DMS 273 (cell line): Measurements from ENCODE around the gene ADAMTS16.

Source experiments
- DNase-seq: peaks from one replicate; lab custom pipeline; 2025; ENCODE audit not compliant: unreplicated experiment; lab: John Stamatoyannopoulos, UW

The ADAMTS16 gene

DNA sequence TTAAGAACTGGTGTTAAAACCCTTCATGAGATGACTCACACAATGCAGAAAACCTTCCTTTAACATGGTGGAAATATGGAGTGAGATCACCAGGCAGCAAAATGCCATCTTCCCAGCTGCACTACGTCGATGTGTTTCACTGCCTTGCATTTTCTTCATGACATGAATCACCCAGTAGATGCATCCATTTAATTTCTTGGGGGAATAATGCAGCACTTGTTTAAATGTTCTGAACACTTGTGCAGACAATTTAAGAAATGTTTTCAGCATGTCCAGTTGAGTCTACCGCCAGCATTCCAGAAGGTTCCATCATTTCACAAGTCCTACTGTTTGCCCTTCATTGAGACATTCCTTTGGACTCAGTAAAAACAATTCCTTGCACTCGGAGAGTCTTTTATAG lies 81.6 kb downstream of the ADAMTS16 start:
- no peak for DNase-seq

DNA sequence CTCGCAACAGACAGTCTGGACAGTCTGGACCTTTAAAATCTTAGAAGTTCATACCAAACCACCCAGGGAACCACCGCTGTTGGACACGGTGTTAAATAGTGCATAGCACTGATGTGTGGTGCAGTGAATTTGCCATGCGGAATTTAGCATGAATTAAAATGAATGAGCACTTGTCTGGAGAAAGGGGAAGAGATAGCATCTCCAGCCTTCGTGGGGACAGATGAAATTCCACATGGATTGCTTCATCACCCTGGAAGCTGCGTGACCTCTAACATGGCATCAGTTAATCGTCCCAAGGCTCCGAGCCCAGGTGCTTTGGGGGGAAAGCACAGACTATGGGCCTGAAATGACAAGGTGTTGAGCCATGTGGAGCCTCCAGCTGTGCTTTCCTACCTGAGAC lies 91.4 kb downstream of the ADAMTS16 start:
- DNase-seq: no peak

DNA sequence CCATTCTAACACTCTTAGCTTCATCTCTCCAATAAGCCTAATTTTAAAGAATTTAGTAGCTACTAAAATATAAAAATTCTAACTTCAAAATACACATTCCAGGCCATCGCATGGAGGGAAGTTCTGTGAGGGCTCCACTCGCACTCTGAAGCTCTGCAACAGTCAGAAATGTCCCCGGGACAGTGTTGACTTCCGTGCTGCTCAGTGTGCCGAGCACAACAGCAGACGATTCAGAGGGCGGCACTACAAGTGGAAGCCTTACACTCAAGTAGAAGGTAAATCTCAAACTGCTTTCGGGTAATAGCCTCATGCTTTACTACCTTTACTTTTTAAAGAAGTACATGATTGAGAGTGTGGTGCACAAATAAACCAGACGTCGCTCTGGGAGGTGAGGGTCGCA lies 94.8 kb downstream of the ADAMTS16 start:
- no peak for DNase-seq

DNA sequence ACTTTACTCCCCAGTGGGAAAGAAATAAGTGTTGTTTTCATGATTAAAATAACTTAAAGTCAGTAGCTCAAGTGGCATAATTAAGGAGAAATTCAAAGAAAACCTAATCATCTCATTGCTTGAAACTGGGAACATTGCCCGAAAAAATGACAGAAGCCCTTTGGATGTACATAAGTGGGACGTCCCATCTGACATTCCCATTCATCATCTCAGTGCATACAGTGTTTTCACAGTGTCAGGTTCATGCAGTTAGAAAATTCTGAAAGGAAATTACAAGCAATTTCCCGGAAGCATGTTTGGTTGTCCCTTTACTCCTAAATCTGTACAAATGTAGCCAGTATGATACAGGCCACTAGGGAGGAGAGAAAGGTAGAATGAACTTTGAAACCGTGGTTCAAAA lies 95.6 kb downstream of the ADAMTS16 start:
- DNase-seq: no peak

DNA sequence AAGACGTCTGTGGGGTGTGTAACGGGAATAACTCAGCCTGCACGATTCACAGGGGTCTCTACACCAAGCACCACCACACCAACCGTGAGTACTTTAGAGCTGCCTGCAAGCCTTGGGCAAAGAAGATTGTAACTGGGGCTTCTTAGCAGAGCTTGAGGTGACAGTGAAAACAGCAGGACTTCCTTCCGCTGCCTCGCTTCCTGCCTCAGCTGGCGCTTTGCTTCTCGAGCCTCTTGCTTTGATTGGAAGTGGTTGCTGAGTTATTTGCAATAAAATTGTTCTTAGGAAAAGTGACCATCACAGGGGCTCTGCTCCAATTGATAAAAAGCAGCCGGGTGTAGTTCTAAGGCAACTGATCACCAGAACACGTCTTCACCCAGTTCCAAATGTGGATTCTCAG lies 99.1 kb downstream of the ADAMTS16 start:
- DNase-seq: no peak

DNA sequence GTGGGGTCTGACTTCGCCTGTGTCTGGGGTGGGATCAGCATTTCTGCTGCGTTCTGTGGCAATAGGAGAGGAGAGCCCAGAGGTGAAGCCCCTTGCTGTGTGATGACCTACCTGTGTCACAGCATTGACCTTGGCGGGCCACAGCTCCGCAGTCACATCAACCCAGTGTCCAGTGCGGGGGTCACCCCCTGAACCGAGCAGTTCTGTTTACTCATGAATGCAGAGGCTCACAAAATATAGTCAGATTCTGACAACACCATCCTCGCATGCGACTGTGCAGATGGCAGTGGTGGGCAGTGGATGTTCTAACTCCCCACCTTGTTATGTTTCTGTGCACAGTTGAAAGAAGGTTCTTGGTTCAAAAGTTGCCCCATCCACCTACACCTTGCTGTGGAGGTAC lies 100.1 kb downstream of the ADAMTS16 start:
- no peak for DNase-seq

DNA sequence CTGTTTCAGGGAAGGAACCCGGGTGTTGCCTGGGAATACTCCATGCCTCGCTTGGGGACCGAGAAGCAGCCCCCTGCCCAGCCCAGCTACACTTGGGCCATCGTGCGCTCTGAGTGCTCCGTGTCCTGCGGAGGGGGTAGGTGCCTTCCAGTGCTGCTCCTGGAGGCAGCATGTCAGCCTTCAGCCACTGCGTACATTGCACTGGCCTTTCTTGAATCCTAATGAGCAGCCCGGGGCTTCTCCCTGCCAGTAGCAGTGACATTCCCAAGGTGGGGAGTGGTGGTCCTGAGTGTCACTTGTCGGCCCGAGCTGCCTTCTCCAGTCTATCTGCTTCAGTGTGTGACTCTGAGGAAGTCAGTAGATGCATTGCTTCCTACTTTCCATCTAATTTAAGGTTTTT lies 101.9 kb downstream of the ADAMTS16 start:
- no peak for DNase-seq

DNA sequence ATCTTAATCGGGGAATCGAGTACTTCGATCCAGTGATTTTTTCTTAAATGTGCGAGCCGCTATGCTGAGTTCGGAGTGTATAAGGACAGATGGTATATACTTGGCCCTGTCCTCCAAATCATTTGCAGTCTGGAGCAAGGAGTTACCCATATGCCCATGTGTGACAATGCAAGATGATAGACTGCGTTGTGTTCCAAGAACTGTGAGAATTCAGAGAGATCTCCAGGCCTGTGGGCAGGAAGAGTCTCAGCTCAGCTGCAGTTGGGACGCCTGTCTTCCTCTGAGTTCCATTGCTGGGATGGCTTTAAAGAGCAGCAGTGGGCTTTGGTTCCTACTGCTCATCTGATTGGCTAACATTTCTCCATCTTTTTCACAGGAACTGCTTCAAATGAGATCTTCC lies 106.6 kb downstream of the ADAMTS16 start:
- DNase-seq: no peak

DNA sequence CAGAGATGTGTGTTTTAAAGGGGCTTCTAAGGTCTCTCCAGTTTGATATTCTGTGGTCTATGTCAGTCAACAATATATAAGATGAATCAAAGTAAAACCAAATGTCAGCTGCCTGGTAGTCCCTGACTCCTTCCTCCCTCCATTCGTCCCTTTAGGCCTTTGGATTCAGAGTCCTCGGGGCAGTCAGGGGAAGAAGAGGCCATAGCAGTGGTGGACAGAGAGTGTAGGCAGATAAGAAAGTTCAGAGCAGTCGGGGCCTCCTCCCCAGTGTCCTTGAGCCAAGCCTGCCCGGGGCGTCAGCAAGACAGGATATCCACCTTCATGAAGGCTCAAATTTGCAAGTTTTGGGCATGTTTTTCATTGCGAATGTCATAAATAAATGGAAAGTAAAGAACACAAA lies 110.6 kb downstream of the ADAMTS16 start:
- no peak for DNase-seq

DNA sequence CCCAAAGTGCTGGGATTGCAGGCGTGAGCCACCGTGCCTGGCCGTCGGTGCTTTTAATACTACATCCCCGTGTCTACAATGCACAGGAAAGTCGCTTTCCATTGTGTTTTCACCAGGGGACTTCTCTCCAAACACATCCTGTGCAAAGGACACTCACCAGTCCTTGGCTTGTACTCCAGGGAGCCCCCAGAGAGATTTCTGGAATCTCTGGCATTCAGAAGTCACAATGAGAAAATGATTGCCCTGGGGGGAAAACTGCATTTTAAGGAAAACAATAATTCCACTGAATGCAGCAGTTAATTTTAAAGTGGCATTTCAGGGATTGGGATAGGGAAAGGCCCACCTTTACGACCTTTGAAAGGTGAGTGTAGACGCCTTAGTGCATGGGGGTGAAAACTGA lies 112.0 kb downstream of the ADAMTS16 start:
- no peak for DNase-seq

DNA sequence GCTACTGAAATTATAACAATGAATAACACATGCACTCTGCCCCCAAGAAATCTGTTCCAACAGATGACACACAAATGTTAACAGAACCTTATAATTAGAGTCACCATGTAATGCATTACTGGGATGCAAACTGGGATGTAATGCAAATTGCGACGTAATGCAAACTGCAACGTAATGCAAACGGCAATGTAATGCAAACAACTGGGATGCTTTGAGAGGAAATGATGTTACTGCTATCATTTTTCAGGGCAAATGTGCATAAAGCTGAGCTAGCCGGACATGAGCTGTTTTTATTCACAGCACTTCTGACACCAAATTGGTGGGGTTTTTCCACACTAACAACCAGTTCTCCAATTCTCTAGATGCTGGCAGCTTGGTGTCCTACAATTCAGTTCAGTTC lies 117.2 kb downstream of the ADAMTS16 start:
- no peak for DNase-seq

DNA sequence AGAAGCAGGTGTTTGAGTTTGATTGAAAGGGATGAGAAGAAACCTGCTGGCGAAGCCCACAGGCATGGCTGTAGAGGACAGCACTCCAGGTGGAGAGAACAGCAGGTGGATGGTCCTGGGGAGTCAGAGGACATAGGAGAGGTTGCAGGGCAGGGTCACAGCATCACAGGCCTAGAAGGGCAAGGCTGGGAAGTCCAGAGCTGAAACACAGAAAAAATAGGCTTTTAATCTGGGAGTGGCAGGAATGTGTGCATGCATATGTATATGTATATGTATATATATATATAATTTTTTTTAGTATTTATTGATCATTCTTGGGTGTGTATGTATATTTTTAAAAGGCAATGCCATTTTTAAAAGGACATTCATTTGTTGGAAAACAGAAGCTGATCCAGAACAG lies 118.4 kb downstream of the ADAMTS16 start:
- no peak for DNase-seq

DNA sequence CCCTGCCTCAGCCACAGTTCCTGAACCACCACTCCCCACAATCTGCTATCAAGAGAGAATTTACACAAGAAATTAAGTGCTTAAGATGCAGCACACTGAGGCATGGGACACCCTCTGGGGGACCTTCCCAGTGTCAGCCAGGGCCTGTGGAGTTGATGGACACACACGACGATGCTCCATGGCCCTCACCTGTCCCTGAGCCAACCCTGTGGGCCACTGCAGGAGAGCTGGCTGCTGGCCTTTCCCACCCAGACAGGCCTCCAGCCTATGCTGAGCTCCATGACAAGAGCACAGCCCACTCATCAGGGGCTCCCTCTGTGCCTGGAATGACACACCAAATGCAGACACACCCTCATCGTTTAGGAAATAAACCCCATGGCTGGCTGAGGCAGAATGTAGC lies 124.6 kb downstream of the ADAMTS16 start:
- no peak for DNase-seq

DNA sequence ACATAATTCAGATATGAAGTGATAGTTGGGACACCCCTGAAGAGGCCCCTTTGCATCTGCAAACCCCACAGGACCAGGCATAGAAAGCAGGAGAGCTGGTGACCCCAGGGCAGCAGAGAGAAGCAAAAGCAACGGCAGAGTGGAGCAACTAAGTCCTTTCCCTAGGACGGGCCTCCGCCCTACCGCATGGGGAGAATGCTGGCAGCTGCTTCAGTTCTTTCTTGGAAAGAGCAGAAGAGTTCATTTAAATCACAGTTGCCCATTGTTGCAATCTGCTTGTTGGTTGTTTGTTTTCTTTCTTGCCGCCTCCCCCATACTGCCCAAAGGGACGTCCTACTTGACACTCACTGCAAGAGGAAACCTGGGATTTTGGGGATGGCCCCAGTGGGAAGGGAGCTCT lies 126.2 kb downstream of the ADAMTS16 start:
- DNase-seq: no peak

DNA sequence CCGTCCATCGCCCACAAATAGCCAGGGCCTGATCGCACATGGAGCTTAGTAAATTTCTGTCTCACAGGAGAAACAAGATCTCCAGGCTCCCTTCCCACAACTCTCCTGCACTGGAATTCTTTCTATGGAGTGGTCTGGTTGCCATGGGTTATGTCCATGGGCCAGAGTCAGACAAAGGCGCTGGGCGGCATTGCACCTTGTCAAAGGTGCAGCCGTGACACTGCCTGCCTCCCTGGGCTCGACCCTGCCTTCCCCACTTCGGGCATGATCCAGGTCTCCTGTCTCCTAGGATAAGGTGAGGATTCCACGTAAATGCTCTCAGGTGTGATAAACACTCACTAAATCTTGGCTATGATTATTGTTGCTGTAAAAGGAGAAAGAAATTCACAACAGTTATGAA lies 130.0 kb downstream of the ADAMTS16 start:
- no peak for DNase-seq

DNA sequence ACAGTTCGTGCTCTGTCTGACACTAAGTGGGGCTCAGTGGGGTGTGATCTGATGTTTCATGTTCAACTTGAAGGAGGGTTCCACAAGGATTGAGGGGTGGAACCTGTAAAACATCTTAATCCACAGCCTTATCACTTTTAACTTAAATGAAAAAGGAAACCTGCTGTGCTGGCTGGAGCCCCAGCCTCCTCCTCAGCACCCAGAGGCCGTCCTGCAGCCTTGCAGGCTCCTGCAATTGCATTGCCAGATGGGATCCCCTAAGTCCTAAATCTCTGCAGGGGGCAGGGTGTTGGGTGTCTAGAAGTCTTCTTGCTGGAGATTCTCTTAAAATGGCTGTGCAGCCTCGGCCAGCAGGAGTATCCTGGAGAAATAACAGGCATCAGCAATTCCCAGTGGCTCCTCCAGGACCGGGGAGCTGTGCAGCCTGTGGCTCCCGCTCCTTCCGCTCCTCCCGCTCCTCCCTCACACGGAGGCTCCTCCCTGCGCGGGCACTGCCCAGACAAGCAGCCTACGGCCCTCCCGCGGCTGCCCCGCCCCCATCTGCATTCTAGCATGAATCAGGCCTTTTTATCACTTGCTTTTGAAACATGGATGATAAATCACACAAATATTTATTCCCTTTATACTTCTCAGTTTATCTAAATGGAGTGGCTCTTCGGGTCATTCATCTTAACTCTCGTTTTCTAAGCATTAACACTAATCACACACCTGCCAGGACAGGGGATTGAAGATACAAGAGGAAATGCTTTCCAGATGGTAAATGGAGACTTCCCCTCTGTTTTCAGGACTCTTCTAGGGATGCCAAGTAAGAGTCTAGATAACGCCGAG lies 131.0 kb downstream of the ADAMTS16 start:
- peak; percentile 27 for DNase-seq

DNA sequence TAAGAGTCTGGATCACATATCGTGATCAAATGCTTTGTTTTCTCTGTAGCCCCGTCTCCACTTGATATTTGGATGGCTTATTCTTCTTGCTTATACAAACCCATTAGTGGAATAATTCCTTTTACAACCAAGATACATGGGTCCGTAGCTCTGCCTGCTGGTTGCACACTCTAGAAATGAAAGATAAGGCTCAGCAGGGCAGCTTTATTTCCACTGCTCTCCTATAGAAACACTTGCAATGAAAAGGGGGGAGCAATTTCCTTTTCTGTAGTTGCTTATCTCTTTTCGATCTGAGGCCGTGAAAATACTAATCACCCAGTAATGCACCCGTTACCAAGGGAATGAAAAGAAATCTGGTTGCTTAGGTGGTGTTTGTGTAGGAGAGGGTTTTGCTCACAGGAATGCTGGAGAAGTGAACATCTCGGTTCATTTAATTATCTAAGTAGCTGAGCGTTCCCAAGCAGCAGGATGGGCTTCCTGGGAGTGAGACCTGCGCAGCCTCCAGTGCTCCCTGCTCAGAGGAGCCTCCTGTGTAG lies 131.7 kb downstream of the ADAMTS16 start:
- no peak for DNase-seq

DNA sequence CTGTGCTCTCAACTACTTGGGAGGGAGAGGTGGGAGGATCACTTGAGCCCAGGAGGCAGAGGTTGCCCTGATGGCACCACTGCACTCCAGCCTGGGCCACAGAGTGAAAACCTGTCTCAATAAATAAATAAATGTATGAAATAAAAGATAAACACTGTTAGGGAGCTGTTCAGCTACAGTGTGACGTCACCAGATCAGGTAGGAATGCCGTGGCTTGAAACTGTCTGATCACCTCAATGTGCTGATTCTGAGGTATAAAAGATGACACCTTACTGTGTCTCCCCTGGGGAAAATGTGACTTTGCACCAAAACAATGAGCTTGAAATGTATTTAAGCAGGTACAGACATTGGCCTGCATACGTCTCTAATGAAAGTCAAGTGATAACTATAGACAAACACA lies 133.3 kb downstream of the ADAMTS16 start:
- no peak for DNase-seq

DNA sequence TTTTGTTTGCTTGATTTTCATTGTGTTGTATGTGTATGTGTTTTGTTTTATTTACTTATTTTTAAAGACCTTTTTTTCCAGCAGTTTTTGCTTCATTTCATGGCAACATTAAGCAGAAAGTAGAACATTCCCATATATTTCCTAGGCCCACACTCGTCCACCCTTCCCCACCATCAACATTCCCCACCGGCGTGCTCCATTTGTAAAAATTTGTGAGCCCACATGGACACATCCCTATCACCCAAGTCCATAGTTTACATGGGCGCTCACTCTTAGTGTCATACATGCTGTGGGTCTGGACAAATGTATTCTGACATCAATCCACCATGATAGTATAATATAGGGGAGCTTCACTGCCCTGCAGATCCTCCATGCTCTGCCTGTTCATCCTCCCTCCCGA lies 133.8 kb downstream of the ADAMTS16 start:
- no peak for DNase-seq

DNA sequence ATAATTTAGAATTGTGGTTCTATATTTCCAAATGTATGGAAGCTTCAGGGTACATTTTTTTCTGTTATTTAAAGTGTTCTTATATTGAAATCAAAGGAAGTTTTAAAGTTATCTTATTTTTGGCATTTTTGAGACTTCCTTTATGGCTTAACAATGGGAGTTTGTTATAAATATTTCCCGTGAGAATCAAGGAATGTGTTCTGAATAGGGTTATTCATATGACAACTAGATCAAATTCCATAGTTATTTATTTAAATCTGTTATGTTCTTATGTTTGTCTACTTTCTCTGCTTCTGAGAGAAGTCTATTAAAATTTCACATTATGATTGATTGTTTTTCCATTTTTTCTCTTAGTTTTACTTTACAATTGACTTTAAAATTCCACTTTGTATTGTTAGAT lies 135.1 kb downstream of the ADAMTS16 start:
- no peak for DNase-seq

DNA sequence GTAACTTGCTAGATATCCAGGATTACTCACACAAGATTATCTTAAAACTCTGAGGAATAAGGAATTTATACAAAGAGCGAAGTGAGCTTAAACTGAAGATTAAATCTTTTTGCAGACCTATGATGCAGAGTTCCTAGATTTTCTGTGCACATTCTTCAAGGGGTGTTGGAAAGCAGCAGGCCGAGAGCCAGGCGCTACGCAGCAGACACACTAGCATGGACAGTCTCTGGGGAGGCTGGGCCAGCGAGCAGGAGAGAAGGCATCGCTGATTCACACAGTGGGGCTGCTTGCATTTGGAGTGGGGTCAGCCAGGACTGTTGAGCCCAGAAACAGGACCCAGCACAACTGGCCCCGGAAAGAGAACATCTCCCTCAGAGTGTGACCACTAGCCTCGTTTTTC lies 136.3 kb downstream of the ADAMTS16 start:
- no peak for DNase-seq

DNA sequence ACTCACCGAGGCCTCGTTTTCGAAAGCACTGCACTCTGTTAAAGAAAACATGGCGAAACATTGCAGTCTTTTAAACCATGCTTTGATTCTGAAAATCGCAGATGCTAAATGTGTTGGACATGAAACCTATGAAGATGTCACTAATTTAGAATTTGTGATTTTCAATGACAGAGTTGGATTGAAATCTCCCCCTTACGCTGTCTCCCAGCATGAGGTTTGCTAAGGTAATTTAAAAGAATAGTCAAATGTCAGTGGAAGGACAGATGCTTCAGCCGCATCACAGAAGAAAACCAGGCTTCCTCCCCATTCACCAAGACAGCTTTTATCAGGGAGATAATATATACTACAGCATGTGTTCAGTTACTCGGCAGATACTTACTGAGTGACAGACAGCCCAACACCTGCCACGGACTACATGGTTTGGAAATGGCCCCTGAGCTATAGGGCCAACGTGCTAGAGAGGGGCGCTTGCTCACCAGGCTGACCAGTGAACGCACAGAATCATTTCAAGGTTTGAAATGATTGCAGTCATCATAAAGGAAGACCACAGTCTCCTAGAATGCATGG lies 136.9 kb downstream of the ADAMTS16 start:
- no peak for DNase-seq
